HG03442 (cell line): ENCODE measurements around the gene HLA-DPB1.

Source experiments
- ATAC-seq: cut with Tn5 transposase; IDR thresholded peaks from one replicate; pipeline ENCODE4 v1.9.1; 2021; ENCODE audit warnings: mild to moderate bottlenecking, moderate library complexity; ENCODE audit not compliant: unreplicated experiment

HLA-DPB1 gene

GRCh38 chr6:33128318-33128717, 52.5 kb downstream of the HLA-DPB1 start:
- ATAC-seq = no peak

GRCh38 chr6:33132081-33132524, 56.3 kb downstream of the HLA-DPB1 start:
- ATAC-seq = no peak

GRCh38 chr6:33136310-33136900, 60.6 kb downstream of the HLA-DPB1 start:
- ATAC-seq = no peak
